Activated CD8-positive, alpha-beta memory T cell treated with anti-CD3 and anti-CD28 coated beads for 4 hours (primary cell): Measurements from ENCODE around the gene AIRE.
"Not testable (repeated sequence)": the region's sequence is repeated elsewhere in the genome, so short reads cannot be mapped to it uniquely, and the experiment has no call there.

Experiments used
- DNase-seq, 2 donors: peaks; one replicate each; pipeline ENCODE4 v3.0.0-alpha.2; 2020; ENCODE audit warnings: low read depth in 2 of 2

The AIRE gene

DNA sequence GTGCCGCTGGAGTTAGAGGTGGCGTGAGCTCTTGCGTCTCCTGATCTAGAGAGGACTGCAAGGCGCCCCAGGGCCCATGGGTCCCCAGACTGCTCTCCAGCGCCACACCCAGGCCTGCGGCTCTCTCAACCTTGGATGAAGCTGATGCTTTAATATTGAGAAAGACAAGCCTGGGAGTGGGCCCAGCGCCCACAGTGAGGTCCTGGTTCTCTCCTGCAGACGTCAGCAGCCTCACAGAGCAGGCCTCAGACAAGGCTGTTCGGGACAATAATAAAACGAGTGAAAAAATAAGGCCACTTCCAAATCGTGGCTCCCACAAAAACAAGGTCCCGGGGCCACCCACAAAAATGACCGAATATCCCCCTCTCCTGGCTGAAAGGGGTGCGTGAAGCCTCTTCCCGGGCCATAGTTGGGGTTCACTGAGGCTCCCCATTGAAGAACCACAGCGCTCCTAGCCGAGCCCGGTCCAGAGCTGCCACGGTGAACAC is 18.0 kb upstream of the AIRE start:
- no peak for DNase-seq

DNA sequence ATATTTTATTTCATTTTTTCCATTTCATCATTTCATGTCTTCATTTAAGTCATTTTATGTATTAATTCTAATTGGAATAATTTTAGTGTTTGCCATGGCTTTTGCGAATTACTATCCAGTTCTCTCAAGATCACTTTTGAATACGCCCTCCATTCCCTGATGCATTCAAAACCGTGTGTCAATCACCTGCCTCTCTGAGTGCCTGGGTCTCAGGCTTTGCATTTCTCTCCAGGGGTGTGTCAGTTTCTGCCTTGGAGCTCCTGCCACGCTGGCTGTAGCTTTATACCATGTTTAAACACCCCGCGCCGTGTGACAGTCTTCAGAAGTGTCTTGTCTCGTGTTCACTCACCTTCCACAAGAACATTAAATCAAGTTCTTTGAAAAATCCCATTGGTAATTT is 16.6 kb upstream of the AIRE start:
- DNase-seq = no peak

DNA sequence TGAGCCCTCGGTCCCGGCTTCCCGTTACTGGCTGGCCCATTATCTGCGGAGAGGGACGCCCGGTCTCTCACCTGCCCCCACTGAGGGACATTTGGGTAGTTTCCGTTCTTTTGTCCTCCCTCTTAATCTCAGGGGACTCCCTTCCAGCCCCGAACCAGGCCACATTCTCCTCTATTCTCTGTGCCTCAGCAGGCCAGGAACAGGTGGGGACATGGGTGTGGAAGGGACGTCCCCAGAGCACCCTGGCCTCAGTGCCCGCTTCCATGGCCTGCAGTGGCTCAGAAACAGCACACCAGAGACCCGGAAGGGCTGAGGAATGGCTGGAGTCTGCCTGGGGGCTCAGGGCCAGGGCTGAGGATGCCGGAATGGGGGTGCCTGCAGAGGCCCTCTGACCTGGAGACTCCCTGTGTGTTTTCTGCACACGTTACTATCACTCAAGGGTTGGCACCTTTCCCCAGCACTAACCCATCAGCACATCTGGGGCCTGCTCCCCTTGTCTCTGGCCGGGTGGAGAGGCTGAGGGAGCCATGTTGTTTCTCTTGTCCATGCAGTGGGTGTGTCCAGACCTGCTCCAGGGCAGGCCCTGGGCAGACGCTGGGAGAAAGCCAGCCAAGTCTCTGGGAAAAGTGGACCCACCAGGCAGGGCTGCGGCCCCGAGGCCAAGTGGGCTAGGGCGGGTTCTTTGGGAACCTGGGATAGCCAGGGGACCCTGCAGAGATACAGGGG is 14.0 kb upstream of the AIRE start:
- DNase-seq = no peak

DNA sequence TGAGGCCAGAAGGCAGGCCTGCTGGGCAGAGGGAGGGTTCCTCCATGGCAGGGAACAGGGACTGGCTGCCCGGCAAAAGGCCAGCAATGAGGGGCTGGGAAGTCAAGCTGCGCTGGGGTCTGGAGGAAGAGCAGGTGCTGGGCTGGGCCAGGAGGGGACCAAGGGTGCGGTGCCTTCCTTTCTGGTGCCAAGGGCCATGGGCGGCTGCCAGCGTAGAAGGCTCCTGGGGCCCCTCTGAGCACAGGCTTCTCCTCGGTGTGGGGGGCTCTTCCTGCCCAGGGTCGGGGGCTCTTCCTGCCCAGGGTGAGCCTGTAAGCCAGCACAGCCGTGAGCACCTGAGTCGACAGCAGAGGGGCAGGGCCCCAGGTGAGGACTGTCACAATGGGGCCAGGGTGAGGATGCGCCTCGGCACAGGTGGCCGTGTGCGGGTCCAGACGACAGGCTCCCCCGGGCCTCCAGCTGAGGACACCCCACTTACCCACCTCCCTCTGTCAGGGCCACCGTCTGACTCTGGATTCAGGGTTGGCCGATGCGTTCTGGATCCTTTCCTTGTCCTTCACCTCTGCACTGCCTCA is 13.3 kb upstream of the AIRE start:
- no peak for DNase-seq

DNA sequence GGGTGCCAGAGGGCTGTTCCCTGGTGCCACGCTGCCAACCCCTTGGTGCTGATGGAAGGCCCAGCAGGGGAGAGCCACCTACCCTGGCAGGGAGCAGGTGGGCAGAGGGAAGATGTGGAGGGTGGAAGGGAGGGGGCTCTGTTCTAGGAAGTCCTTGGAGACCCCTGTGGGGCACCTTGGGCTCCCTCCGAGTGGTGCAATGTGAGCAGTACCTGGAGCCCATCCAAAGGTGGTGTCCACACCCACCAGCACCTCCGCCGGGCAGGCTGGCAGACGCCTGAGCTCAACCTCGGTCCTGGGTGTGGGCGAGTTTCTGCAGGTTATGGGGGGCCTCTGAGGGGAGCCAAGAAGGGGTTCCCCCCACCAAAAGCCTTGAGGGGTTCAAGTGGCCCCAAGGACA is 12.6 kb upstream of the AIRE start:
- no peak for DNase-seq

DNA sequence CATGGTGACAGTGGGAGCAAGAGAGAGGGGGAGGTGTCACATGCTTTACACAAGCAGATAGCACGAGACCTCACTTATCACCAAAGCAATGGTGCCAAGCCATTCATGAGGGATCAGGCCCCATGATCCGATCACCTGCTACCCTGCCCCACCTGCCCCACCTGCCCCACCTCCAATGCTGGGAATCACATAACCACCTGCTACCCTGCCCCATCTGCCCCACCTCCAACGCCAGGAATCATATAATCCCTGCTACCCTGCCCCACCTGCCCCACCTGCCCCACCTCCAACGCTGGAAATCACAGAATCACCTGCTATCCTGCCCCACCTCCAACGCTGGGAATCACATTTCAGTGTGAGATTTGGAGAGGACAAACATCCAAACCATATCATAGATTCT is 10.6 kb upstream of the AIRE start:
- DNase-seq = no peak

DNA sequence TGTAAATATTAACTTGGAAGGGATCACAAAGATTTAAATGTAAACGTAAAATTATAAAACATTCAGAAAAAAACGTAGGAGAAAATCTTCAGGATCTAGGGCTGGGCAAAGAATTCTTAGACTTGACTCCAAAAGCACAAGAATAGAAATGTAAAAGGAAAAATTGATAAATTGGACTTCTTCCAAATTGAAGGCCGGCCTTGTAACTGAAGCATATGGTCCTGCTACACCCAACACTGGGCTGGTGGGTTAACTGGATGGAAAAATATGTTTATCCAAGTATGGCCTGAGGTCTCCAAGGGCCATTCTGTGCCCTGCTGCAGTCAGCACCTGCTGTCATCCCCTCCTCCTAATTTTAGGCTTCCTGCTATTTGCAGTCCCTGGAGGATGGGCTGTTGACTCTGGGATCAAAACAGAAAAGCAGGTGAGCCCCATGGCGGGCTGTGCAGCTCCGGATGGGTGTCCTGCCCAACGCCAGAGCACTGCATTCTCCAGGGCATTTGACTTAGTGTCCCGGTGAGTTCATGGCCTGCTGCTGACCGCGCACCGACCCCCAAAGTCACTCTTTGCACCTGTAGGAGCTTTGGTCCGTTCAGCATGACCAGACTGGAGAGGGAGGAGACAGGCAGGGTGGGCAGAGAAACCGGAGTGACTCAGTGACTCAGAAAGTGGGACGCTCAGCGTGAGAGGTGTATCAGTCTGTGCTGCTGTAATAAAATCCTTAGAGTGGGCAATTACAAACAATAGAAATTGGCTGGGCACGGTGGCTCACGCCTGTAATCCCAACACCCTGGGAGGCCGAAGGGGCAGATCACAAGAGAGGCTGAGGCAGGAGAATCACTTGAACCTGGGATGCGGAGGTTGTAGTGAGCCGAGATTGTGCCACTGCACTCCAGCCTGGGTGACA is 6.1 kb upstream of the AIRE start:
- DNase-seq = no peak

DNA sequence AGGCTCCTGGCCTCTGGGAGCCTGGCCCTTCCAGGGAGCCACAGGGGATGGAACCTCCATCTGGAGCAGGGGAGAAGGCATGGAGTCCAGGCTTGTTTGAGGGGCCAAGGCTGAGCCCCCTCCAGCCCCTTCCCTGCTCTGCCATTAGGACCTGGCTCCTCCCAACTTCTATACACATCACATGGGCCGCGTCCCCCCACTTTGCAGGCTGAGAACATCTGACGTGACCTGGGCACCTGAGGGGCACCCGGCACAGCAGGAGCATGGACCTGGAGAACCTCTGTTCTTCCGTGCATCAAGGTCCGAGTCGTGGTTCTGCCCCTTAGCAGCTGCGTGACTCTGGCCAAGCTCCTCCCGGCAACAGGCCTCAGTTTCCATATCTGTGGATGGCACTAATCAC is 3.9 kb upstream of the AIRE start:
- DNase-seq = no peak

DNA sequence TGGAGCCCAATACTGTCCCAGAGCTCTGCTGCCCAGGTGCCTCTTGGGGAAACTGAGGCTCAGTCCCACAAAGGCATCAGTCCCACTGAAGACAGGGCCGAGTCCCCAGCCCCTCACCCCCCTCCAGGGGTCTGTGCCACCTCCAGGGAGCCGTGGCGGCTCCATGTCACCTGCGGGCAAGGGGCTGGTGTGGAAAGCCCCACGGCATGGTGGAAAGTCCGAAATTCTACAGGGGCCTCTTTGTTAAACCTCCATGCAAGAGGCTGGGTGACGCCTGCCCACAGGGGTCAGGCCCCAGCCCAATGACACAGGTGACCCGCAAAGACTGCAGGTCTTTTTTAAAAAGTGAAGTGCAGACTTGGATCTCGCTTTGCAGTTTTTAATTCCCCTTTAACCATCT is 3.3 kb upstream of the AIRE start:
- DNase-seq = no peak

DNA sequence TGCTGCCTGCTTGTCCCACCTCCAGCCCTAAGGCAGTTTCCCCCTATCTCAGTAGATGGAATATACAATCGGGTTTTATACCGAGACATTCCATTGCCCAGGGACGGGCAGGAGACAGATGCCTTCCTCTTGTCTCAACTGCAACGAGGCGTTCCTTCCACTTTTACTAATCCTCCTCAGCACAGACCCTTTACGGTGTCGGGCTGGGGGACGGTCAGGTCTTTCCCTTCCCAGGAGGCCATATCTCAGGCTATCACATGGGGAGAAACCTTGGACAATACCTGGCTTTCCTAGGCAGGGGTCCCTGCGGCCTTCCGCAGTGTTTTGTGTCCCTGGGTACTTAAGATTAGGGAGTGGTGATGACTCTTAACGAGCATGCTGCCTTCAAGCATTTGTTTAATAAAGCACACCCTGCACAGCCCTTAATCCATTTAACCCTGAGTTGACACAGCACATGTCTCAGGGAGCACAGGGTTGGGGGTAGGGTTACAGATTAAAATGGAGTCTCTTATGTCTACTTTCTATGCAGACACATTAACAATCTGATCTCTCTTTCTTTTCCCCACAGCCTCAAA is 2.4 kb upstream of the AIRE start:
- DNase-seq = not testable (repeated sequence)

DNA sequence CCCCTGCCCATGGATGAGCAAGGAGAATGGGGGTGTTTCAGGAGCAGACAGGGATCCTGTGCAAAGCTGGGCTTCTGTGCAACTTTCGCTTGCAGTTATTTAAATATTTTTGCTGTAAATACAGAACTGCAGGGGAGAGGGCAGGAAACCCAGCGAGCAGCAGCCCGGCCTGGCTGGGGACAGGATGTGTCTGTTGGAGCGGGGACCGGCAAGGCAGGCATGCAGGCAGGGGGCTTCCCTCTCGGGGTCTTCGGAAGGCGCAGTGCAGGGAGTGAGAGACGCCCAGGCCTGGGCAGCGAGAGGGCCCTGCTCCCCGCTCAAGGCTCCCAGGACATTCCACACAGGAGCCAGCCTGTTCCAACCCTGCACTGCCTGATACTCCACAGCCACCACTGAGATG is 1.7 kb upstream of the AIRE start:
- no peak for DNase-seq

DNA sequence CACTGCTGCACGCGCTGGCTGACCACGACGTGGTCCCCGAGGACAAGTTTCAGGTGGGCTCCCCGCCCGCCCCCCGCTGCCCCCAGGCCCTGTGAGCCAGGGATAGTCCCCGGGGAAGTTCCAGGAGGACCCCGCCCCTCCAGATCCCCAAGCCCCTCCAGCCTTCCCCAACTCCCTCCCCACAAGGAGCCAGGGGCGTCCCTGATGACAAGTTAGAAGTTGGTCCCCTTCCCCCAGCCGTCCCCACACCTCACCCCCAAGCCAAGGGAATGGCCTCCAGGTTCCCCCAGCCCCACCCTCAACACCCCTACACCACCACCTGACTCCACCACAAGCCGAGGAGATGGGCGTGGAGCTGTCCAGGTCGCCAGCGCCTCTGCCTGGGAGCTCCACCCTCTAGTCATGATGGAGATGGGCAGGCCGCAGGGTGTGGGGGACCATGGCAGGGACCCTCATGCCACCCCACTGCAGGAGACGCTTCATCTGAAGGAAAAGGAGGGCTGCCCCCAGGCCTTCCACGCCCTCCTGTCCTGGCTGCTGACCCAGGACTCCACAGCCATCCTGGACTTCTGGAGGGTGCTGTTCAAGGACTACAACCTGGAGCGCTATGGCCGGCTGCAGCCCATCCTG is 525 bp downstream of the AIRE start:
- DNase-seq = no peak

DNA sequence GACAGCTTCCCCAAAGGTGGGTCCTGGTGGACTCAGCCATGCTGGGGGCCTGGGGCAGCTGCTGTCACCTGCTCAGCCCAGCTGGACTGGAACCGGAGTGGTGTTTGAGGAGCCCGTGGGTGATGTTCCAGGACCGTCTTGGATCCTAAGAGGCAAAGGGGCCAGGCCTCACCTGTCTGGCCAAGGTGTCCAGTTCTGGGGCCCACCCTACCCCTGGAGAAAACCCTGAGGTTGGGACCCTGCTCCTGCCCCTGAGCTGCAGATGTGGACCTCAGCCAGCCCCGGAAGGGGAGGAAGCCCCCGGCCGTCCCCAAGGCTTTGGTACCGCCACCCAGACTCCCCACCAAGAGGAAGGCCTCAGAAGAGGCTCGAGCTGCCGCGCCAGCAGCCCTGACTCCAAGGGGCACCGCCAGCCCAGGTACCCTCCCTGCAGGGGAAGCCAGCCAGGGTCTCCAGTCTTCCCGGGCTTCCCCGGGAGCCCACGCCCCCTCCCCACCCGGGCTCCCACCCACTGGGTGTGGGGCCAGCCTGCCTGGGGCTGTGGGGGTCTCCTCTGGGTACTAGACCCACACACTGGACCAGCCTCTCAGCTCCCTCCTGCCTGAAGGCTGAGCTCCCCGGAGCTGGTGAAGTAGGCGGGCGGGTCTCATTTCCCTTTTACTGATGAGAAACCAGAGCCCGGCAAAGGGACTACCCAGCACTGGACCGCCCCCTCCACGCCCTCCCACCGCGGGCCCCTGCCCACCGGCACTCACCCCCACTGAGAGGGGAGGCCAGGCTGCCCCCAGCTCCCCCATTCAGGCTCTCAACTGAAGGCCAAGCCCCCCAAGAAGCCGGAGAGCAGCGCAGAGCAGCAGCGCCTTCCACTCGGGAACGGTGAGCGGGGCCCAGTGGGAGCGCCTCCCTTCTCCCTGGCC is 1.3 kb downstream of the AIRE start:
- no peak for DNase-seq

DNA sequence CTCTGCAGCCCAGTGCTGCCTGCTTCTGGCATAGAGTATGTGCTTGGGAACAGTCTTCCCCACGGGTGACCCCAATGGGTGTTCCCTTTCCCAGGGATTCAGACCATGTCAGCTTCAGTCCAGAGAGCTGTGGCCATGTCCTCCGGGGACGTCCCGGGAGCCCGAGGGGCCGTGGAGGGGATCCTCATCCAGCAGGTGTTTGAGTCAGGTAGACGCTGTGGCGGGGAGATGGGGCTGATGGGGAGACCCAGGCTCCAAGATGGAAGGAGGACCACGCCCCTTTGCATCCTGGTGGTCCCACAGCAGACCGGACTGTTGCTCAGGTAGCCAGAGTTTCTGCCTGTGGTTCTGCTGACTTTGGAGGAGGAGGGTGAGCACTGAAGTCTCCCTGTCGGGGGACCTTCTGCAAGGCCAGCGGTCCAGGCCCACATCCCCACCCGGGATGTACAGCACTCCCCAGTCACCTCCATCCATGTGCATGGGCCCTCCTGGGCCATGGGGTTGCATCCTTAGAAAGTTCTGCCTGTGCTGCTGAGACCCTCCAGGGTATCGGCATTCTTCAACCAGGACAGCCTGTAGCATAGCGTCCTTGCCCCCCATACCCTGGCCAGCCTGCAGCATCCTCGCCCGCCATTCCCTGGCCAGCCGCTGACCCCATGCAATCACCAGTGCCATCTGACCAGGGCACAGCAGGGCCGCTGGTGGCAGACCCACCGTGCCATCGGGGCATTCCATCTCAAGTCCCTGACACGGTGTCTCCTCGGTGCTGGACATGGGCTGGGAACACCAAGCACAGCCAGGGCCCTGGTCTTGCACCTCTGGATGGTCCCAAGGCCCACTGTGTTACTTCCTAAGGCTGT is 2.8 kb downstream of the AIRE start:
- DNase-seq = no peak

DNA sequence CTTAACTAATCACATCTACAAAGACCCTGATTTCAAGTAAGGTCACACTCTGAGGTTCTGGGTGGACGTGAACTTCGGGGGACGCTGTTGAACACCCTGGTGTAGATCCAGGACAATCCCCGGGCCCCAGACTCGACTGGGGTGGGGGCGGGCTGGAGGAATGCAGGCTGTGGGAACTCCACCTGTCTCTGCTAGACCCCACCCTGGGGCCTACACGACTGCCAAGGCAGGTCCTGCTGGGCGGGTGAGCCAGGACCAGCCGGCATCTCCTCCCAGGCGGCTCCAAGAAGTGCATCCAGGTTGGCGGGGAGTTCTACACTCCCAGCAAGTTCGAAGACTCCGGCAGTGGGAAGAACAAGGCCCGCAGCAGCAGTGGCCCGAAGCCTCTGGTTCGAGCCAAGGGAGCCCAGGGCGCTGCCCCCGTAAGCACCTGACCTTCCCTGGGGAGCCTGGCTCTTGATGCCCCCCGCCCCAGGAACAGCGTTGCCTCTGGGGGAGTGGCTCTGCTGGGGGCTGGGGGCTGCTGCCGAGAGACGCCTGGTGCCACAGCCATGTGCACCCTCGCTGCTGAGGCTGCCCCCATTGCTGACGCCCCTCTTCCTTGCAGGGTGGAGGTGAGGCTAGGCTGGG is 3.8 kb downstream of the AIRE start:
- no peak for DNase-seq

DNA sequence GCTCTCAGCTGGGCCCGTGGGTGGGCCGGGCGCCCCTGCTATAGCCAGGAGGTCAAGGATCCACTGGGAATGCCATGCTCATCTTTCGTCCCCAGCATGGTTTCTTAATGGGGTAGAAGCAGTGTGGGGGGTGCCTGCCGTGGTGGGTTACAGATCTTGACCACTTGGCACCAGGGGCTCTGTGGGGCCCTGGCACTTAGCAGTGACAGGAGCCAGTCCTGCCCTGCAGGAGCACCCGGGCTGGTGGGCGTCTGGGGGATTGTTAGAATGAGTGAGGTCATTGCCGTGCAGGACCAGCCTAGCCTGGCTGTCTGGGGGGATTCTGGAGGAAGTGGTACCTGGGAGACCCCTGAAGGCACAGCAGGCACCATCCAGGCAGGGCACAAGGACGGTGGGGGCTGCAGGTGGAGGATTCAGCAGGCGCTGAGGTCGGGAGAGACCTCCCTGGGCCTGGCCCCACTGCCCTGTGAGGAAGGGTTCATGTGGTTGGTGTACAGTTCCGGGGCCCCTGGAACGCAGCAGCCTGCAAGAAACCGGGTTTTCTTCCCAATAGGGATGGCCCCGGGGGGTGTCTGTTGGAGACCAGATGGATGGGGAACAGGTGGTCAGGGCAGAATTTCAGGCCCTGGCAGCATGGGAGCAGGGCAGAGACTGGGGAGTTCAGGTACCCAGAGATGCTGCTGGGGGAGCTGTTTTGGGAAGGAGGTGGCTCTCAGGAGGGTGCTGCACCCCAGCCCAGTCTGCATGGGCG is 4.8 kb downstream of the AIRE start:
- DNase-seq = no peak

DNA sequence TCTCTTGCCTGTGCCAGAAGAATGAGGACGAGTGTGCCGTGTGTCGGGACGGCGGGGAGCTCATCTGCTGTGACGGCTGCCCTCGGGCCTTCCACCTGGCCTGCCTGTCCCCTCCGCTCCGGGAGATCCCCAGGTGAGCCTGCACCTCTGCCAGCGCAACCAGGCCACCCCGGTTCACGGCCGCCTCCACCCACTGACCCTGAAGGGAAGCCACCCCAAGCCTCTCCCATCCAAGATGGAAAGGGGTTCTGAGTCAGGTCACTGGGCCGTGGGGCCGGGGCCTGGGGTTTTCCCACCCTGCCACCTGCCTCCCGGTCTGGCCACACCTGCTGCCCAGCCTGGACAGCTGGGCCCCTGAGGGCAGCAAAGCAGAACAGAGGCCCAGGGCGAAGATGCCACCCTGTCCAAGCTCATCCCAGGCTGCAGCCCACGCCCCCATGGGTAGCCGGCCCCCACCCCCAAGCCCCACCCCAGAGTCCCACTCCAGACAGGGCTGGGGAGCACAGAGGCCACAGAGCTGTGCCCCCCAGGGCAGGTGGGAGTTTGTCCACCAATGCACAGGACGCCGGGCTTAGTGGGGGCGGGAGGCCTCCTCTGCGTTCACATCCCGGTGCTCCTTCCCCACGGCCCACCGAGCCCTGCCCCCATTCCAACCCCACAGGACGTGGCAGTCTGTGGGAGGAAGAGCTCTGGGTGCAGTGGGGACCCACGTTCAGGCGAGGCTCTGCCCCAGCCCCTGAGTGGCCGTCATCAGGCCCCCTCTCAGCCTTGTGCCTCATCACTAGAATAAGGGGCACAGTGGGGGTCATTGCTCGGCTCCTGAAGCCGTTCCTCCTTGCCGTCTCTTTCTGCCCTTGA is 5.6 kb downstream of the AIRE start:
- DNase-seq = no peak
